ENCODE measurements around the gene SLC25A26. TPM values are rescaled to one million over a fixed set of nuclear protein-coding genes. Genes with fewer than 3 reads are reported as not detected.
"Not testable (repeated sequence)": the region's sequence is repeated elsewhere in the genome, so short reads cannot be mapped to it uniquely, and the experiment has no call there.

The SLC25A26 gene
- total RNA-seq, 1 donor from 2014 or later: 18.8 TPM

GRCh38 chr3:66409771-66410754 lies 189.3 kb downstream of the SLC25A26 start:
- intact Hi-C loops (cut with micrococcal nuclease): loop anchor here (5.0 kb wide), 1 partner anchor 423 kb away; no protein-coding TSS in a partner anchor
- Mint-ChIP-seq H3K27ac (no peak overlapping the region), H3K9me3 (no peaks in the 10 kb centered on the region), H3K27me3 (ENCODE audit: insufficient read depth) (no peaks in the 10 kb centered on the region), H3K36me3 (ENCODE audit: low read depth) (peaks cover 33% of the 10 kb centered on the region), H3K4me1 (ENCODE audit: low read depth) (peaks cover 22% of the 10 kb centered on the region), H3K4me3 (no peak overlapping the region)
- no peak for DNase-seq (ENCODE audit: low spot score)

DNA sequence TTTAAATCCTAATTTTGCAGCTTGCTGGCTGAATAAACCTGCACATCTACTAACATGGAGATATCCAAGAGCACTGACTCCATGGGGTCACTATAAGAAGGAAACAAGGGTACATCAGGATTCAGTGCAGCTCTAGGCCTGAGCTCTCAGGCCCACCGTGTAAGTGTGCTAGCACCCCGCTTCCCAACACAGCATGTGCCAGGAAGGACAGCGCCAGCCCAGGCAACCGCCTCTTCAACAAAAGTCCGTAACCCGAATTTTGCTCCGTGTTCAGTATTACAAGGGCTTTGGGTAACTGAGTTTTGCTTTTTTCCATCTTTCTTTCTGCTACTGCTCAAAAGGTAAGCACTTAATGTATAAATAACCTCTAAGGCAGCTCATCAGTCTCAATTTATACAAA lies 190.2 kb downstream of the SLC25A26 start:
- intact Hi-C loops (cut with micrococcal nuclease): no loop called here
- peaks cover 33% of the 10 kb centered on the region for H3K36me3 Mint-ChIP-seq (ENCODE audit: low read depth)
- no peaks in the 10 kb centered on the region for H3K27me3 Mint-ChIP-seq (ENCODE audit: insufficient read depth)

GRCh38 chr3:66411474-66411873 lies 190.7 kb downstream of the SLC25A26 start:
- peaks cover 38% of the 10 kb centered on the region for H3K36me3 Mint-ChIP-seq (ENCODE audit: low read depth)
- no peak for DNase-seq (ENCODE audit: low spot score)
- H3K9me3 Mint-ChIP-seq: no peaks in the 10 kb centered on the region
- H3K27me3 Mint-ChIP-seq (ENCODE audit: insufficient read depth): no peaks in the 10 kb centered on the region
- peak overlapping the region; percentile 64 for H3K27ac Mint-ChIP-seq
- intact Hi-C loops (cut with micrococcal nuclease): no loop called here
- peaks cover 22% of the 10 kb centered on the region for H3K4me1 Mint-ChIP-seq (ENCODE audit: low read depth)
- H3K4me3 Mint-ChIP-seq: no peak overlapping the region

More for the DNA sequence above, 190.2 kb downstream of the SLC25A26 start:
- H3K4me1 Mint-ChIP-seq (ENCODE audit: low read depth): peaks cover 22% of the 10 kb centered on the region
- DNase-seq (ENCODE audit: low spot score): no peak
- no peak overlapping the region for H3K27ac Mint-ChIP-seq
- no peaks in the 10 kb centered on the region for H3K9me3 Mint-ChIP-seq
- H3K4me3 Mint-ChIP-seq: no peak overlapping the region

DNA sequence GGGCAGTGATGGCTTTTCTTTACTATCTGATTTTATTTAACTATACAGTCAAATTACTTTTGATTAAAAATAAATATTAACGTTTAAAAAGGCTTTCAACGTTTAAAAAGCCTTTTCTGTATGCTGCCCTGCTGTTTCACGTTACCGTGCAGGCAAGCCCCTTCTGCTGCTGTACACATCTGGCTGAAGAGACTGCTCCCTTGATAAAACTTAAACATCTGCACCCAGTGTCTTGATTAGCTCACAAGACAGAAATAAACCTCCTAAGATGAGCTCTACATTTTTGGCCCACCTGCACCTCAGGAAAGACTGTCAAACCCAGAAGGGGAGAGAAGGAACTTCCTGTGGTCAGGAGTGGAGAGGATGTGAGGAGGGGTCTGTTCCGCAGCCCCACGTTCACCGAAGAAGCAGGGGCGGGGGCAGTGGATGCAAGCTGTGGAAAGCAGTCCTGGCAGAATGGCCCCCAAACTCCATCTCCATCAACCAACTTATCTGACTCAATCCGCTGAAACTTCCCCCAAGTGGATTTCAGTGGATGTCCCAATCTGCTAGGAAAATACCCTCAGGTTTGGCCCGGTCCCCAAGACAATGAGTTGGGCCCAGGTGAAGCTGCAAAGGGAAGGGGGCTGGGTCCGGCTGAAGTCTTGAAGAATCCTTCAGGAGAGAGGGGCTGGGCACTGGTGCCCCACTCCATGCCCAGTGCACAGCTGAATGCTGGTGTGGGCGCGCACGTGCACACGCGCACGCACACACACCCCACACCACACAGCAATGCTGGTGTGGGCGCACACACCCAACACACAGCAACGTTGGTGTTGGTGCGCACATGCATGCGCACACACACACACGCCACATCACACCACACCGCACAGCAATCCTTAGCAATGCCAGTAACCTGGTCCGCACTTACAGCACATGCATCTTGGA lies 191.4 kb downstream of the SLC25A26 start:
- intact Hi-C loops (cut with micrococcal nuclease): no loop called here
- H3K27ac Mint-ChIP-seq: no peak overlapping the region
- no peaks in the 10 kb centered on the region for H3K27me3 Mint-ChIP-seq (ENCODE audit: insufficient read depth)
- DNase-seq (ENCODE audit: low spot score): no peak
- H3K4me1 Mint-ChIP-seq (ENCODE audit: low read depth): peaks cover 23% of the 10 kb centered on the region
- H3K4me3 Mint-ChIP-seq: no peak overlapping the region
- no peaks in the 10 kb centered on the region for H3K9me3 Mint-ChIP-seq
- H3K36me3 Mint-ChIP-seq (ENCODE audit: low read depth): peaks cover 41% of the 10 kb centered on the region

- intact Hi-C loops (cut with micrococcal nuclease): no loop called here
- H3K4me3 Mint-ChIP-seq: no peak overlapping the region
- no peaks in the 10 kb centered on the region for H3K27me3 Mint-ChIP-seq (ENCODE audit: insufficient read depth)
- H3K27ac Mint-ChIP-seq: peak overlapping the region; percentile 68
- H3K4me1 Mint-ChIP-seq (ENCODE audit: low read depth): peaks cover 25% of the 10 kb centered on the region
- DNase-seq (ENCODE audit: low spot score): no peak
- no peaks in the 10 kb centered on the region for H3K9me3 Mint-ChIP-seq
- peaks cover 40% of the 10 kb centered on the region for H3K36me3 Mint-ChIP-seq (ENCODE audit: low read depth)
Measured at GRCh38 chr3:66413151-66413751, 192.4 kb downstream of the SLC25A26 start.

GRCh38 chr3:66414846-66415245 lies 194.0 kb downstream of the SLC25A26 start:
- peak overlapping the region; percentile 12 for H3K27ac Mint-ChIP-seq

DNA sequence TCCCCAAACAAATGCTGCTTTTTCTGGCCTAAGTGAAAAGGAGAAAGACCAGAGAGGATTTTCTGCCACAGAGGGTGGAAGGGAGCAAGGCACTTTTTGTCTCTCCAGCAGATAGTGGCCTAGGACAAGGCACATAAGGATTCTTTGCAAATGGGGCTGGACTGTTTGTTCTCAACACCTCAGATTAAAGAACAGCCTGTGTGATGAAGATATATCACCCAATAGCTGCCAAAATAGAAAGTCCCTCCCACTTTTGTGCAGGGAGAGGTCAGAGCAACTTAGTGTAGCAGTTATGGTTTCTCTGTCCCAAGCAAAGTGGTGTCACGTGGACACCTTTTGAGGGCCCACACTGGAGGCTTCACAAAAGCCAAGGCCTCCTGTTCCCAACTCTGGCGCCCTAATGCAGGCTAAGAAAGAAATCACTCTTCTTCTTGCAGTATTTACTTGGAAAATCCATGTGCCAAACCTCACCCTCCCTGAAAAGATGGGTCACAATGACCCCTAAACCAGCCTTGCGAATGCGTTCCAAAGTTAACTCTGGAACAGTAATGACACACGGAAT lies 195.1 kb downstream of the SLC25A26 start:
- peaks cover 48% of the 10 kb centered on the region for H3K36me3 Mint-ChIP-seq (ENCODE audit: low read depth)
- H3K9me3 Mint-ChIP-seq: peaks cover 13% of the 10 kb centered on the region
- no peak overlapping the region for H3K4me3 Mint-ChIP-seq
- no peak overlapping the region for H3K27ac Mint-ChIP-seq
- peaks cover 44% of the 10 kb centered on the region for H3K4me1 Mint-ChIP-seq (ENCODE audit: low read depth)
- no peaks in the 10 kb centered on the region for H3K27me3 Mint-ChIP-seq (ENCODE audit: insufficient read depth)
- intact Hi-C loops (cut with micrococcal nuclease): no loop called here
- DNase-seq (ENCODE audit: low spot score): no peak

More at GRCh38 chr3:66414846-66415245, 194.0 kb downstream of the SLC25A26 start:
- no peak overlapping the region for H3K4me3 Mint-ChIP-seq
- H3K4me1 Mint-ChIP-seq (ENCODE audit: low read depth): peaks cover 33% of the 10 kb centered on the region
- H3K9me3 Mint-ChIP-seq: peaks cover 2% of the 10 kb centered on the region
- no peaks in the 10 kb centered on the region for H3K27me3 Mint-ChIP-seq (ENCODE audit: insufficient read depth)
- intact Hi-C loops (cut with micrococcal nuclease): no loop called here
- peaks cover 42% of the 10 kb centered on the region for H3K36me3 Mint-ChIP-seq (ENCODE audit: low read depth)
- no peak for DNase-seq (ENCODE audit: low spot score)

GRCh38 chr3:66416556-66417304 lies 195.9 kb downstream of the SLC25A26 start:
- DNase-seq (ENCODE audit: low spot score): no peak
- intact Hi-C loops (cut with micrococcal nuclease): no loop called here
- H3K27me3 Mint-ChIP-seq (ENCODE audit: insufficient read depth): no peaks in the 10 kb centered on the region
- peaks cover 40% of the 10 kb centered on the region for H3K4me1 Mint-ChIP-seq (ENCODE audit: low read depth)
- peaks cover 20% of the 10 kb centered on the region for H3K9me3 Mint-ChIP-seq
- no peak overlapping the region for H3K27ac Mint-ChIP-seq
- peaks cover 47% of the 10 kb centered on the region for H3K36me3 Mint-ChIP-seq (ENCODE audit: low read depth)
- H3K4me3 Mint-ChIP-seq: no peak overlapping the region

DNA sequence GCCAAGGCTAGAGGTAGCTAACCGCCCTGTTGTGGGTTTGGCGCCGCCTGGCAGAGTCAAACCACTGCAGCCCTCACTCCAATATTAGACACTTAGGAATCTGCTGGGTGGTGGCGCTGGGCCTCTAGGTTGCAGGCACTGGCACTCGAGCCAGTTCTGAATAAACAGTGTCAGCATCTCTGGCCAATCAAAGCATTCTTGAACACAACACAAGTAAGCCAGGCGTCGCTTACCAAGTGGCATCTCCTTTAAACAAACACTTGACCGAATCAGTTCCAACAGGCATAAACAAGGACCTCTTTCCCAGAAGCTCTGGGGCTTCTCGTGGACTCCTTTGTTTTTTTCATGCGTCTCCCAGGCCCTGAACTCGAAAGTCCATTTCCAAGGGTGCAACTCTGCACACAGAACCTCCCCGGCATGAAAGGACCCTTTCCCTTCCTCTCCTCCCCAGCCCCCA lies 197.7 kb downstream of the SLC25A26 start:
- no peak overlapping the region for H3K27ac Mint-ChIP-seq

GRCh38 chr3:66419036-66419435 lies 198.2 kb downstream of the SLC25A26 start:
- intact Hi-C loops (cut with micrococcal nuclease): no loop called here
- Mint-ChIP-seq H3K27ac (peak overlapping the region; percentile 34), H3K9me3 (peaks cover 36% of the 10 kb centered on the region), H3K36me3 (ENCODE audit: low read depth) (peaks cover 54% of the 10 kb centered on the region), H3K27me3 (ENCODE audit: insufficient read depth) (no peaks in the 10 kb centered on the region), H3K4me1 (ENCODE audit: low read depth) (peaks cover 38% of the 10 kb centered on the region), H3K4me3 (no peak overlapping the region)
- DNase-seq (ENCODE audit: low spot score): no peak

More for the DNA sequence above, 197.7 kb downstream of the SLC25A26 start:
- Mint-ChIP-seq H3K4me3 (no peak overlapping the region), H3K27me3 (ENCODE audit: insufficient read depth) (no peaks in the 10 kb centered on the region), H3K4me1 (ENCODE audit: low read depth) (peaks cover 36% of the 10 kb centered on the region), H3K36me3 (ENCODE audit: low read depth) (peaks cover 52% of the 10 kb centered on the region), H3K9me3 (peaks cover 34% of the 10 kb centered on the region)
- DNase-seq (ENCODE audit: low spot score): no peak
- intact Hi-C loops (cut with micrococcal nuclease): no loop called here

DNA sequence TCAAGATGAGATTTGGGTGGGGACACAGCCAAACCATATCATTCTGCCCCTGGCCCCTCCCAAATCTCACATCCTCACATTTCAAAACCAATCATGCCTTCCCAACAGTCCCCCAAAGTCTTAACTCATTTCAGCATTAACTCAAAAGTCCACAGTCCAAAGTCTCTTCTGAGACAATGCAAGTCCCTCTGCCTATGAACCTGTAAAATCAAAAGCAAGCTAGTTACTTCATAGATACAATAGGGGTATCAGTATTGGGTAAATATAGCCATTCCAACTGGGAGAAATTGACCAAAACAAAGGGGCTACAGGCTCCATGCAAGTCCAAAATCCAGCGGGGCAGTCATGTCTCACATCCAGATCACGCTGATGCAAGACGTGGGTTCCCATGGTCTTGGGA lies 200.3 kb downstream of the SLC25A26 start:
- H3K27ac Mint-ChIP-seq; H3K4me3 Mint-ChIP-seq; DNase-seq (ENCODE audit: low spot score); H3K27me3 Mint-ChIP-seq (ENCODE audit: insufficient read depth): not testable (repeated sequence)
- Mint-ChIP-seq H3K4me1 (ENCODE audit: low read depth) (peaks cover 49% of the 10 kb centered on the region), H3K9me3 (peaks cover 42% of the 10 kb centered on the region), H3K36me3 (ENCODE audit: low read depth) (peaks cover 63% of the 10 kb centered on the region)
- intact Hi-C loops (cut with micrococcal nuclease): loop anchor here (5.0 kb wide), 1 partner anchor 46 kb away; no protein-coding TSS in a partner anchor
